A549 (cell line): ENCODE measurements around the gene HMGB2. TPM values are rescaled to one million over a fixed set of nuclear protein-coding genes. Genes with fewer than 3 reads are reported as not detected.

Experiments
- ATAC-seq, 2 experiments: fragments of 200-7000 bp in 1 of 2; fragments of >200 bp in 1 of 2; cut with Nextera tagmentation in 1 of 2; cut with Tn5 transposase in 1 of 2; 3 replicates each; pipeline versions ENCODE4 v1.8.0 to v1.9.1; 2018 to 2020; ENCODE audit warnings: mild to moderate bottlenecking in 1 of 2, moderate library complexity in 1 of 2
- CTCF ChIA-PET: fragments of 300-600 bp; sonication (Branson Sonifier 250); formaldehyde crosslinking; extraction: SDS; loops from one replicate; lab custom pipeline; 2021; ENCODE audit warnings: antibody characterized with exemption, inconsistent platforms; lab: Yijun Ruan, JAX
- POLR2A ChIA-PET: fragments of 350-600 bp; formaldehyde crosslinking; extraction: SDS; loops from one replicate; lab custom pipeline; 2021; ENCODE audit warnings: antibody characterized with exemption, inconsistent platforms; lab: Yijun Ruan, JAX
- DNase-seq, 2 experiments: peaks; one replicate each; pipeline versions ENCODE4 v3.0.0 to v3.0.0-alpha.2; 2011 to 2016; ENCODE audit warnings: low read depth in 1 of 2, low spot score in 1 of 2
- FAIRE-seq: peaks from 2 replicates; lab custom pipeline; 2011; peaks lifted over from hg19 to GRCh38; lab: Jason Lieb, UNC
- H3K27ac ChIP-seq, 2 experiments: fragments of >200 bp; sonication (Bioruptor Twin); formaldehyde crosslinking; 3 replicates each; pipeline ENCODE4 v1.5.1; 2016 to 2017
- H3K4me1 ChIP-seq: fragments of >200 bp; sonication (Bioruptor Twin); formaldehyde crosslinking; 3 replicates; pipeline ENCODE4 v1.6.1; 2016
- H3K4me2 ChIP-seq: fragments of >200 bp; sonication (Bioruptor Twin); formaldehyde crosslinking; 3 replicates; pipeline ENCODE4 v1.6.1; 2016
- H3K4me3 ChIP-seq: fragments of >200 bp; sonication (Bioruptor Twin); formaldehyde crosslinking; 3 replicates; pipeline ENCODE4 v1.5.1; 2016
- H3K9me3 ChIP-seq: fragments of >200 bp; sonication (Bioruptor Twin); formaldehyde crosslinking; 3 replicates; pipeline ENCODE4 v1.6.1; 2016
- EHMT2 ChIP-seq: fragments of 200-600 bp; sonication (generic); IDR thresholded peaks from 2 replicates; pipeline ENCODE4 v1.6.1; 2016; ENCODE audit warnings: antibody characterized with exemption, low read depth, mild to moderate bottlenecking, moderate library complexity
- EP300 ChIP-seq, 2 experiments: fragments of >200 bp; sonication (Bioruptor Twin); formaldehyde crosslinking; IDR thresholded peaks; 2 replicates in 1 of 2; 3 replicates in 1 of 2; pipeline ENCODE4 v1.6.1; 2016 to 2017
- FOSB ChIP-seq: fragments of 250-450 bp; sonication (Bioruptor Pico); IDR thresholded peaks from 2 replicates; pipeline ENCODE4 v1.5.0; 2020; ENCODE audit warnings: mild to moderate bottlenecking, moderate library complexity
- FOXS1 ChIP-seq: fragments of 250-450 bp; sonication (Bioruptor Pico); IDR thresholded peaks from 2 replicates; pipeline ENCODE4 v1.5.0; 2020; ENCODE audit warnings: mild to moderate bottlenecking, moderate library complexity
- GATA3 ChIP-seq: IDR thresholded peaks from 2 replicates; pipeline ENCODE4 v1.6.1; 2012; ENCODE audit warnings: borderline replicate concordance
- HOXB13 ChIP-seq: fragments of 250-450 bp; sonication (Bioruptor Pico); IDR thresholded peaks from 2 replicates; pipeline ENCODE4 v1.5.0; 2020; ENCODE audit warnings: low read depth, mild to moderate bottlenecking, moderate library complexity
- HOXB5 ChIP-seq: fragments of 250-450 bp; sonication (Bioruptor Pico); IDR thresholded peaks from 2 replicates; pipeline ENCODE4 v1.5.0; 2020; ENCODE audit warnings: mild to moderate bottlenecking, moderate library complexity
- JUN ChIP-seq, 2 experiments: fragments of >200 bp; sonication (Bioruptor Twin); formaldehyde crosslinking; IDR thresholded peaks; 2 replicates in 1 of 2; 3 replicates in 1 of 2; pipeline ENCODE4 v1.6.1; 2016 to 2017
- JUNB ChIP-seq: fragments of >200 bp; sonication (Bioruptor Twin); formaldehyde crosslinking; IDR thresholded peaks from 2 replicates; pipeline ENCODE4 v1.6.1; 2016
- KDM5A ChIP-seq: fragments of 200-600 bp; sonication (generic); IDR thresholded peaks from 2 replicates; pipeline ENCODE4 v1.6.1; 2016; ENCODE audit warnings: antibody characterized with exemption, mild to moderate bottlenecking
- MAZ ChIP-seq: fragments of 150-350 bp; IDR thresholded peaks from 2 replicates; pipeline ENCODE4 v1.6.1; 2014; ENCODE audit warnings: antibody characterized with exemption, low read depth, low read length, borderline replicate concordance
- NPAS2 ChIP-seq: fragments of 250-450 bp; sonication (Bioruptor Pico); IDR thresholded peaks from 2 replicates; pipeline ENCODE4 v1.8.0; 2022; ENCODE audit warnings: mild to moderate bottlenecking, moderate library complexity, borderline replicate concordance
- PHF8 ChIP-seq: fragments of 200-600 bp; sonication (generic); IDR thresholded peaks from 2 replicates; pipeline ENCODE4 v1.6.1; 2016; ENCODE audit warnings: low read depth, mild to moderate bottlenecking, antibody characterized with exemption, moderate library complexity, borderline replicate concordance
- POLR2A ChIP-seq: IDR thresholded peaks from 2 replicates; pipeline ENCODE4 v1.6.1; 2012; ENCODE audit warnings: mild to moderate bottlenecking, low read length
- POLR2AphosphoS2 ChIP-seq: conservative IDR thresholded peaks from 2 replicates; pipeline ENCODE4 v1.6.1; 2012; ENCODE audit warnings: low read length, improper control_type of control experiment, inconsistent platforms
- RAD21 ChIP-seq, 2 experiments: fragments of >200 bp in 1 of 2; sonication (Bioruptor Twin) in 1 of 2; formaldehyde crosslinking in 1 of 2; IDR thresholded peaks in 1 of 2; conservative IDR thresholded peaks in 1 of 2; 2 replicates in 1 of 2; 3 replicates in 1 of 2; pipeline ENCODE4 v1.6.1; 2012 to 2018; ENCODE audit warnings: inconsistent platforms in 1 of 2
- RARB ChIP-seq: fragments of 250-450 bp; sonication (Bioruptor Pico); IDR thresholded peaks from 2 replicates; pipeline ENCODE4 v1.8.0; 2021; ENCODE audit warnings: mild to moderate bottlenecking, moderate library complexity
- RFX5 ChIP-seq: fragments of 450-650 bp; IDR thresholded peaks from 2 replicates; pipeline ENCODE4 v1.7.1; 2014; ENCODE audit warnings: antibody characterized with exemption, mild to moderate bottlenecking, moderate library complexity
- TFCP2L1 ChIP-seq: fragments of 250-450 bp; sonication (Bioruptor Pico); IDR thresholded peaks from 2 replicates; pipeline ENCODE4 v1.5.0; 2021; ENCODE audit warnings: mild to moderate bottlenecking
- TP53 ChIP-seq: fragments of 250-450 bp; sonication (Bioruptor Pico); IDR thresholded peaks from 2 replicates; pipeline ENCODE4 v1.5.0; 2021; ENCODE audit warnings: mild to moderate bottlenecking, moderate library complexity
- ZFP36 ChIP-seq: fragments of 450-650 bp; IDR thresholded peaks from 2 replicates; pipeline ENCODE4 v1.6.1; 2014; ENCODE audit warnings: borderline replicate concordance; ENCODE audit not compliant: partially characterized antibody
- ZSCAN20 ChIP-seq: fragments of 250-450 bp; sonication (Bioruptor Pico); IDR thresholded peaks from 2 replicates; pipeline ENCODE4 v1.8.0; 2022; ENCODE audit warnings: mild to moderate bottlenecking, moderate library complexity
- WGBS: methylation state at CpG from one replicate; pipeline ENCODE4 v1.1.6; 2017; ENCODE audit errors: missing lambda C conversion rate; 5-methylcytosine and 5-hydroxymethylcytosine counted together
- polyA plus RNA-seq, 4 experiments: library from polyadenylated mRNA; depleted of rRNA in 3 of 4; stranded (reverse); fragments of >200 nt; fragmentation: RNase III in 1 of 4; extraction: RNeasy Plus Mini Kit Qiagen cat#74134 plus additional on column Dnase treatment in 1 of 4; gene quantifications; 2 replicates in 3 of 4; 3 replicates in 1 of 4; pipeline ENCODE4 v1.2.3, GENCODE V29; 2011 to 2017
- TF ChIP-seq, protein P1 (sequence below): IDR thresholded peaks from 2 replicates; pipeline ENCODE4 v1.6.1; 2012
- TF ChIP-seq, protein P2 (sequence below): fragments of >200 bp; sonication (Bioruptor Twin); formaldehyde crosslinking; IDR thresholded peaks from 3 replicates; pipeline ENCODE4 v1.6.1; 2016
- TF ChIP-seq, protein P3 (sequence below): fragments of >200 bp; sonication (Bioruptor Twin); formaldehyde crosslinking; IDR thresholded peaks from 3 replicates; pipeline ENCODE4 v1.5.1; 2016
- TF ChIP-seq, protein P4 (sequence below): IDR thresholded peaks from 2 replicates; pipeline ENCODE4 v1.6.1; 2012; ENCODE audit warnings: low read depth, borderline replicate concordance

The HMGB2 gene
- polyA plus RNA-seq, 2 of the 4 experiments (the other 2 are of a cell fraction), result 101 to 128 TPM

DNA sequence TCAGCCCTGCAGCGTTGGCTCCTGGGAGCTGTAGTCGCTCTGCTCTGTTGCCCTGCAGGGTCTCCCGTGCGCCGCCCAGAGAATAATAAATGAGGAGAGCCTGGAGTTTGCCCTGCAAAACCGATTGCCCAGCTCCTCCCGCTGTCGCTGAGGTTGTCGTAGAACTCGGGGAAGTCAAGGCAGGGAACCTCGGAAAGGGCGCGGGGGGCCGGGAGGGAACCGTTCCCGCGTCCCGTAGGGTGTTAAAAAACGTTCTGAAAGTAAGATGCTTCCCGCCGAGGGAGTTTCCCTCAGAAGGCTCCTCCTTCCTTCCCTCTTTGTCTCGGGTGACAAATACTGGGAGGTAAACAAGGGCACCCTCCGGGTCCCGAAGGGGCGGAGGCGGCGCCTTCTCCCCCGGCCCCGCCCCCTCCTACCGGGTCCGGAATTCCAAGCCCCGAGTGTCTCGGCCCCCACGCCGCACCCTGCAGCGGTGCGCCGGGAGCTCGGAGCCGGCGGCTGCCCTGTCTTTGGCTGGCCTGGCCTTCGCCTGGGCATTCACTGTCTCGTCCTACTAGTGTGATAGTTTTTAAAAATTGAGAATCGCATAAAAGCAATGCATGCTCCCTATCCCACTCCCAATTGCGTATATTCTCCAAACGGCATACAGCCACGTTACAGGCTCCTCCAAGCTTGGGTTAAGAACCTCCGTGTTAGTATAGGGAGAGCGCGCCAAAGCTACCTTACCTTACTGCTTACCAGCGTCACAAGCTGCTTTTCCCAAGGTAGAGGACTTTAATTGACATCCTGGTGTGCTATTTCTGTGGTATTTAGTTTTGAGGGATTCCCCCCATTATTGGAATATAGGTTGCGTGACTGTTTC lies 964 bp upstream of the HMGB2 start:
- Histone ChIP-seq H3K9me3 (no peaks in the 10 kb centered on the region), H3K4me2 (peak overlapping the region; percentile 89), H3K4me1 (peaks cover 12% of the 10 kb centered on the region; the same call in 2 of the 3 replicates), H3K4me3 (peak overlapping the region; percentile 75), H3K27ac (peak overlapping the region; percentile 85 to 91)
- FAIRE-seq, result no peak
- ChIA-PET POLR2A (interaction anchor here (0.6 to 4.2 kb wide), 14 partner anchors 10 to 949 kb away, joined by 3 to 116 read pairs (median 5); partner anchors contain the start of genes CEP44, FBXO8, GALNT7 and SAP30), CTCF (interaction anchor here (1.2 to 2.7 kb wide), 4 partner anchors 10 to 83 kb away, joined by 4 to 13 read pairs (median 4); no protein-coding TSS in a partner anchor)
- peak; percentile 87 for DNase-seq
- 4% methylated on average over 17 of the region's 52 CpGs for whole genome bisulfite sequencing
- peak; percentile 79 to 81 for ATAC-seq
- TF ChIP-seq FOXS1 (CRISPR knock-in tag) (no peak), TP53 (CRISPR knock-in tag) (no peak), HOXB13 (CRISPR knock-in tag) (no peak), POLR2A (peak; percentile 51), FOSB (CRISPR knock-in tag) (no peak), EHMT2 (no peak), MAZ (0 out of 2 replicates have a peak, but pooled peaks have one; percentile 20), TFCP2L1 (CRISPR knock-in tag) (0 out of 2 replicates have a peak, but pooled peaks have one; percentile 35), JUNB (no peak), ZSCAN20 (CRISPR knock-in tag) (no peak), RAD21 (conservative IDR thresholded peaks at IDR 0.05 in 1 of 2, IDR thresholded peaks at IDR 0.05 in 1 of 2) (no peak), GATA3 (no peak), RFX5 (no peak), KDM5A (peak; percentile 47; the same call in 1 of the 2 replicates)
- TF ChIP-seq, protein P1, sequence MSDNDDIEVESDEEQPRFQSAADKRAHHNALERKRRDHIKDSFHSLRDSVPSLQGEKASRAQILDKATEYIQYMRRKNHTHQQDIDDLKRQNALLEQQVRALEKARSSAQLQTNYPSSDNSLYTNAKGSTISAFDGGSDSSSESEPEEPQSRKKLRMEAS, result peak; percentile 78
- TF ChIP-seq, protein P2, sequence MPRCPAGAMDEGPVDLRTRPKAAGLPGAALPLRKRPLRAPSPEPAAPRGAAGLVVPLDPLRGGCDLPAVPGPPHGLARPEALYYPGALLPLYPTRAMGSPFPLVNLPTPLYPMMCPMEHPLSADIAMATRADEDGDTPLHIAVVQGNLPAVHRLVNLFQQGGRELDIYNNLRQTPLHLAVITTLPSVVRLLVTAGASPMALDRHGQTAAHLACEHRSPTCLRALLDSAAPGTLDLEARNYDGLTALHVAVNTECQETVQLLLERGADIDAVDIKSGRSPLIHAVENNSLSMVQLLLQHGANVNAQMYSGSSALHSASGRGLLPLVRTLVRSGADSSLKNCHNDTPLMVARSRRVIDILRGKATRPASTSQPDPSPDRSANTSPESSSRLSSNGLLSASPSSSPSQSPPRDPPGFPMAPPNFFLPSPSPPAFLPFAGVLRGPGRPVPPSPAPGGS, result 0 out of 3 replicates have a peak, but pooled peaks have one; percentile 25
- TF ChIP-seq, protein P3, sequence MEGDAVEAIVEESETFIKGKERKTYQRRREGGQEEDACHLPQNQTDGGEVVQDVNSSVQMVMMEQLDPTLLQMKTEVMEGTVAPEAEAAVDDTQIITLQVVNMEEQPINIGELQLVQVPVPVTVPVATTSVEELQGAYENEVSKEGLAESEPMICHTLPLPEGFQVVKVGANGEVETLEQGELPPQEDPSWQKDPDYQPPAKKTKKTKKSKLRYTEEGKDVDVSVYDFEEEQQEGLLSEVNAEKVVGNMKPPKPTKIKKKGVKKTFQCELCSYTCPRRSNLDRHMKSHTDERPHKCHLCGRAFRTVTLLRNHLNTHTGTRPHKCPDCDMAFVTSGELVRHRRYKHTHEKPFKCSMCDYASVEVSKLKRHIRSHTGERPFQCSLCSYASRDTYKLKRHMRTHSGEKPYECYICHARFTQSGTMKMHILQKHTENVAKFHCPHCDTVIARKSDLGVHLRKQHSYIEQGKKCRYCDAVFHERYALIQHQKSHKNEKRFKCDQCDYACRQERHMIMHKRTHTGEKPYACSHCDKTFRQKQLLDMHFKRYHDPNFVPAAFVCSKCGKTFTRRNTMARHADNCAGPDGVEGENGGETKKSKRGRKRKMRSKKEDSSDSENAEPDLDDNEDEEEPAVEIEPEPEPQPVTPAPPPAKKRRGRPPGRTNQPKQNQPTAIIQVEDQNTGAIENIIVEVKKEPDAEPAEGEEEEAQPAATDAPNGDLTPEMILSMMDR, result no peak
- TF ChIP-seq, protein P4, sequence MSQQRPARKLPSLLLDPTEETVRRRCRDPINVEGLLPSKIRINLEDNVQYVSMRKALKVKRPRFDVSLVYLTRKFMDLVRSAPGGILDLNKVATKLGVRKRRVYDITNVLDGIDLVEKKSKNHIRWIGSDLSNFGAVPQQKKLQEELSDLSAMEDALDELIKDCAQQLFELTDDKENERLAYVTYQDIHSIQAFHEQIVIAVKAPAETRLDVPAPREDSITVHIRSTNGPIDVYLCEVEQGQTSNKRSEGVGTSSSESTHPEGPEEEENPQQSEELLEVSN, result peak; percentile 45; the same call in 1 of the 2 replicates

DNA sequence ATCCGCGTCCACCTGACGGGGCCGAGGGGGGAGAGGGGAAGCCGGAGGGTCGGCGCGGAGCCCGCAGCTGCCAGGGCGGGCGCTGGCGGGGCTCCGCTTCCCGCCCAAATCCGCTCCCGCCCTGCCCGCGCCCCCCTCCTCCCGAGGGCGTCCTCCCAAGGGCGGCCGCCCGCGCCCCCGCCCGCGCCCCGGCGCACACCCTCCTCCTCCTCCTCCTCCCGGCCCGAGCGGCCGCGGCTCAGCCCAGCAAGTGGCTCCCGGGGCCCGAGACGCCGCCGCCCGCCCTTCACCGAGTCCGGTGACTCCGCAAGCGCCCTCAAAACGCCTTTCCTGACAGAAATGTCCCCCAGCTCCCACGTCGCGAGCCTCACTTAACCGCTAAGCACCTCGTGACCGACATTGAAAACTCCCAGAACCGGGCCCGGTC lies 487 bp downstream of the HMGB2 start:
- ATAC-seq, result peak; percentile 2 to 19; a peak in 5 of 6 replicates
- H3K4me3 ChIP-seq, result peak overlapping the region; percentile 99
- ChIA-PET POLR2A (interaction anchor here (0.9 to 4.2 kb wide), 7 partner anchors 9 to 950 kb away, joined by 3 to 116 read pairs (median 8); partner anchors contain the start of genes CEP44, FBXO8, GALNT7 and SAP30), CTCF (interaction anchor here (1.1 to 2.7 kb wide), 3 partner anchors 15 to 87 kb away, joined by 3 to 13 read pairs (median 5); no protein-coding TSS in a partner anchor)
- no peaks in the 10 kb centered on the region for H3K9me3 ChIP-seq
- H3K27ac ChIP-seq, result peak overlapping the region; percentile 94 to 96
- peak in 1 of 2 experiments; percentile 2 for DNase-seq
- peaks cover 12% of the 10 kb centered on the region; the same call in 2 of the 3 replicates for H3K4me1 ChIP-seq
- H3K4me2 ChIP-seq, result peak overlapping the region; percentile 73
- no peak for FAIRE-seq
- no CpG with 5 or more reads among the region's 53 CpGs for WGBS
- TF ChIP-seq HOXB5 (CRISPR knock-in tag) (no peak), NPAS2 (no peak), PHF8 (no peak), ZFP36 (no peak), FOSB (CRISPR knock-in tag) (no peak), RARB (no peak), ZSCAN20 (CRISPR knock-in tag) (no peak), HOXB13 (CRISPR knock-in tag) (no peak), EP300 (IDR thresholded peaks at IDR 0.05) (no peak), POLR2AphosphoS2 (no peak), GATA3 (no peak), JUN (IDR thresholded peaks at IDR 0.05) (no peak), TFCP2L1 (CRISPR knock-in tag) (no peak)
- TF ChIP-seq, protein P2, result no peak
- TF ChIP-seq, protein P1, result no peak
